IMR-90 (cell line): ENCODE data around the gene FXR2. TPM values are rescaled to one million over a fixed set of nuclear protein-coding genes. Genes with fewer than 3 reads are reported as not detected.

Source experiments
- ATAC-seq: fragments of 200-7000 bp; cut with Tn5 transposase; 2 replicates; pipeline ENCODE4 v1.9.1; 2020; ENCODE audit warnings: low read depth, mild to moderate bottlenecking, moderate library complexity
- BruUV-seq: library from RNA; stranded (reverse); fragments of 400-500 nt; replicated peaks from 2 replicates; lab custom pipeline; 2021; lab: Mats Ljungman, UMichigan
- CTCF ChIA-PET: fragments of 300-600 bp; formaldehyde crosslinking; extraction: SDS; loops from one replicate; lab custom pipeline; 2021; ENCODE audit warnings: antibody characterized with exemption; lab: Yijun Ruan, JAX
- POLR2A ChIA-PET: fragments of 300-600 bp; sonication (Branson Sonifier 250); formaldehyde crosslinking; loops from one replicate; lab custom pipeline; 2022; ENCODE audit warnings: antibody characterized with exemption; ENCODE audit not compliant: unreplicated experiment; lab: Charles Lee
- DNase-seq: peaks from one replicate; pipeline ENCODE4 v3.0.0; 2013
- H2AFZ ChIP-seq: replicated peaks from 2 replicates; pipeline ENCODE3; 2013; ENCODE audit warnings: low read length, mild to moderate bottlenecking; ENCODE audit not compliant: poor library complexity
- H2AK5ac ChIP-seq: 2 replicates; pipeline ENCODE4 v1.6.1; 2013; ENCODE audit warnings: low read depth, low read length, inconsistent platforms
- H2AK9ac ChIP-seq: replicated peaks from 2 replicates; pipeline ENCODE3; 2013; ENCODE audit warnings: mild to moderate bottlenecking, low read depth, low read length, moderate library complexity; ENCODE audit not compliant: poor library complexity
- H2BK120ac ChIP-seq: 2 replicates; pipeline ENCODE4 v1.6.1; 2013; ENCODE audit warnings: low read depth, low read length, inconsistent platforms
- H2BK15ac ChIP-seq: 3 replicates; pipeline ENCODE4 v1.6.1; 2013; ENCODE audit warnings: low read depth, low read length, inconsistent platforms
- H2BK20ac ChIP-seq: 2 replicates; pipeline ENCODE4 v1.6.1; 2013; ENCODE audit warnings: low read depth, mild to moderate bottlenecking, inconsistent platforms, low read length, moderate library complexity
- H2BK5ac ChIP-seq: 2 replicates; pipeline ENCODE4 v1.6.1; 2013; ENCODE audit warnings: mild to moderate bottlenecking, low read depth, low read length, inconsistent platforms; ENCODE audit not compliant: poor library complexity, severe bottlenecking
- H3K14ac ChIP-seq: replicated peaks from 2 replicates; pipeline ENCODE4 v1.6.1; 2013; ENCODE audit warnings: low read depth, low read length, inconsistent platforms
- H3K18ac ChIP-seq: 2 replicates; pipeline ENCODE4 v1.6.1; 2013; ENCODE audit warnings: low read depth, low read length, control low read depth
- H3K23ac ChIP-seq: 2 replicates; pipeline ENCODE4 v1.6.1; 2013; ENCODE audit warnings: low read depth, low read length, inconsistent platforms
- H3K27ac ChIP-seq: 2 replicates; pipeline ENCODE4 v1.5.1; 2013; ENCODE audit warnings: mild to moderate bottlenecking, control low read depth, low read length; ENCODE audit not compliant: insufficient read depth
- H3K27me3 ChIP-seq: 2 replicates; pipeline ENCODE4 v1.6.1; 2013; ENCODE audit warnings: low read length; ENCODE audit not compliant: control insufficient read depth, insufficient read depth
- H3K36me3 ChIP-seq: 2 replicates; pipeline ENCODE4 v1.6.1; 2013; ENCODE audit warnings: low read length, mixed read lengths; ENCODE audit not compliant: control insufficient read depth, insufficient read depth
- H3K4ac ChIP-seq: 2 replicates; pipeline ENCODE4 v1.6.1; 2013; ENCODE audit warnings: low read depth, low read length, inconsistent platforms
- H3K4me1 ChIP-seq: 2 replicates; pipeline ENCODE4 v1.6.1; 2013; ENCODE audit warnings: low read length, mixed read lengths; ENCODE audit not compliant: control insufficient read depth, insufficient read depth
- H3K4me2 ChIP-seq: 2 replicates; pipeline ENCODE4 v1.6.1; 2013; ENCODE audit warnings: low read depth, mild to moderate bottlenecking, control low read depth, low read length, moderate library complexity
- H3K4me3 ChIP-seq: 2 replicates; pipeline ENCODE4 v1.5.1; 2013; ENCODE audit warnings: low read depth, mild to moderate bottlenecking, control low read depth, low read length, moderate library complexity; ENCODE audit not compliant: insufficient read depth
- H3K56ac ChIP-seq: 2 replicates; pipeline ENCODE4 v1.6.1; 2013; ENCODE audit warnings: low read length, inconsistent platforms; ENCODE audit not compliant: insufficient read depth; ENCODE audit errors: extremely low read depth
- H3K79me1 ChIP-seq, 2 experiments: 2 replicates each; pipeline ENCODE4 v1.6.1; 2013; ENCODE audit warnings: low read length in 2 of 2, inconsistent platforms in 1 of 2, low read depth in 1 of 2
- H3K9ac ChIP-seq: 2 replicates; pipeline ENCODE4 v1.6.1; 2013; ENCODE audit warnings: low read depth, low read length, control low read depth
- H3K9me1 ChIP-seq: 2 replicates; pipeline ENCODE4 v1.6.1; 2013; ENCODE audit warnings: low read length, inconsistent platforms; ENCODE audit not compliant: insufficient read depth
- H3K9me3 ChIP-seq: 2 replicates; pipeline ENCODE4 v1.6.1; 2013; ENCODE audit warnings: low read length; ENCODE audit not compliant: control insufficient read depth, insufficient read depth
- H4K20me1 ChIP-seq: 2 replicates; pipeline ENCODE4 v1.6.1; 2013; ENCODE audit warnings: low read length, inconsistent platforms; ENCODE audit not compliant: insufficient read depth
- H4K5ac ChIP-seq: 2 replicates; pipeline ENCODE4 v1.6.1; 2013; ENCODE audit warnings: mild to moderate bottlenecking, low read depth, low read length, control low read depth
- H4K8ac ChIP-seq, 2 experiments: 2 replicates each; pipeline ENCODE4 v1.6.1; 2013; ENCODE audit warnings: low read depth in 2 of 2, low read length in 2 of 2, control low read depth in 1 of 2, inconsistent platforms in 1 of 2
- H4K91ac ChIP-seq: 2 replicates; pipeline ENCODE4 v1.6.1; 2013; ENCODE audit warnings: low read depth, low read length, inconsistent platforms; ENCODE audit not compliant: insufficient read depth
- BHLHE40 ChIP-seq: fragments of 150-350 bp; IDR thresholded peaks from 2 replicates; pipeline ENCODE4 v1.6.1; 2016; ENCODE audit warnings: mild to moderate bottlenecking, low read depth, low read length
- CEBPB ChIP-seq: IDR thresholded peaks from 2 replicates; pipeline ENCODE4 v1.6.1; 2012; ENCODE audit warnings: low read depth, low read length, improper control_type of control experiment
- CHD1 ChIP-seq: IDR thresholded peaks from 2 replicates; pipeline ENCODE4 v1.6.1; 2012; ENCODE audit warnings: low read depth, low read length, improper control_type of control experiment
- CTCF ChIP-seq: conservative IDR thresholded peaks from 2 replicates; pipeline ENCODE4 v1.5.1; 2012; ENCODE audit warnings: mild to moderate bottlenecking, low read depth, low read length, improper control_type of control experiment
- ELK1 ChIP-seq: fragments of 150-350 bp; IDR thresholded peaks from 2 replicates; pipeline ENCODE4 v1.6.1; 2016; ENCODE audit warnings: low read depth, mild to moderate bottlenecking, low read length, moderate library complexity, borderline replicate concordance
- FOS ChIP-seq: fragments of 150-350 bp; IDR thresholded peaks from 2 replicates; pipeline ENCODE4 v1.6.1; 2016; ENCODE audit warnings: low read depth, low read length
- MAFK ChIP-seq: IDR thresholded peaks from 2 replicates; pipeline ENCODE4 v1.6.1; 2012; ENCODE audit warnings: low read depth, low read length, improper control_type of control experiment
- MAZ ChIP-seq: IDR thresholded peaks from 2 replicates; pipeline ENCODE4 v1.6.1; 2012; ENCODE audit warnings: low read depth, mild to moderate bottlenecking, low read length, improper control_type of control experiment, moderate library complexity, borderline replicate concordance
- MXI1 ChIP-seq: IDR thresholded peaks from 2 replicates; pipeline ENCODE4 v1.6.1; 2012; ENCODE audit warnings: low read depth, mild to moderate bottlenecking, low read length, moderate library complexity, borderline replicate concordance
- NFE2L2 ChIP-seq: fragments of 150-350 bp; IDR thresholded peaks from 2 replicates; pipeline ENCODE4 v1.6.1; 2016; ENCODE audit warnings: low read depth, mild to moderate bottlenecking, low read length
- POLR2A ChIP-seq: IDR thresholded peaks from 2 replicates; pipeline ENCODE4 v1.6.1; 2012; ENCODE audit warnings: mild to moderate bottlenecking, low read depth, low read length
- RAD21 ChIP-seq: IDR thresholded peaks from 2 replicates; pipeline ENCODE4 v1.6.1; 2012; ENCODE audit warnings: low read length, improper control_type of control experiment
- RCOR1 ChIP-seq: IDR thresholded peaks from 2 replicates; pipeline ENCODE4 v1.6.1; 2012; ENCODE audit warnings: mild to moderate bottlenecking, low read length, improper control_type of control experiment; ENCODE audit not compliant: insufficient replicate concordance
- RFX5 ChIP-seq: IDR thresholded peaks from 2 replicates; pipeline ENCODE4 v1.8.0; 2012; ENCODE audit warnings: low read depth, mild to moderate bottlenecking, low read length, moderate library complexity
- SMC3 ChIP-seq: fragments of 150-350 bp; IDR thresholded peaks from 2 replicates; pipeline ENCODE4 v1.6.1; 2016; ENCODE audit warnings: low read depth, mild to moderate bottlenecking, antibody characterized with exemption, low read length, moderate library complexity
- USF2 ChIP-seq: fragments of 150-350 bp; IDR thresholded peaks from 2 replicates; pipeline ENCODE4 v1.6.1; 2017; ENCODE audit warnings: mild to moderate bottlenecking, antibody characterized with exemption, low read length, low read depth
- WGBS, 2 experiments: methylation state at CpG; one replicate each; pipeline versions ENCODE4 v1.1.5 to v1.1.7; 2013; ENCODE audit warnings: missing lambda C conversion rate in 2 of 2; ENCODE audit not compliant: insufficient read length in 1 of 2; ENCODE audit errors: extremely low coverage in 2 of 2; 5-methylcytosine and 5-hydroxymethylcytosine counted together
- dilution Hi-C: fragments of 300-500 bp; cut with HindIII; formaldehyde crosslinking; loops from one replicate; pipeline ENCODE4 v1.14.3; 2018; ENCODE audit warnings: low sequenced_read_pairs; ENCODE audit not compliant: unreplicated experiment
- in situ Hi-C: fragments of 300-500 bp; cut with MboI; formaldehyde crosslinking; loops from 3 replicates; pipeline ENCODE4 v1.14.3; 2019; ENCODE audit warnings: low sequenced_read_pairs, inconsistent platforms, mixed read lengths
- intact Hi-C: fragments of 100-400 bp; cut with micrococcal nuclease; formaldehyde crosslinking; loops from 2 replicates; pipeline ENCODE4 v1.10.0; 2022
- polyA plus RNA-seq, 3 experiments: library from polyadenylated mRNA; depleted of rRNA; stranded (reverse); fragments of >200 nt; gene quantifications; 2 replicates each; pipeline ENCODE4 v1.2.3, GENCODE V29; 2012; ENCODE audit warnings: low replicate concordance in 1 of 3
- total RNA-seq: library from RNA; depleted of rRNA; stranded (reverse); fragments of >200 nt; gene quantifications from 2 replicates; pipeline ENCODE4 v1.2.3, GENCODE V29; 2012

The FXR2 gene
- total and polyA plus RNA-seq, 2 of the 4 experiments (the other 2 are of a cell fraction) = 39.1 to 55.9 TPM

- Histone ChIP-seq H3K4me2 (no peak overlapping the region), H4K91ac (no peak overlapping the region), H2AFZ (no peak overlapping the region), H2BK5ac (no peak overlapping the region), H2BK15ac (no peak overlapping the region), H3K9me3 (no peaks in the 10 kb centered on the region), H3K27ac (no peak overlapping the region), H3K23ac (no peak overlapping the region), H3K4me3 (no peak overlapping the region), H2AK5ac (no peak overlapping the region), H4K8ac (no peak overlapping the region), H2BK120ac (no peak overlapping the region), H4K20me1 (no peaks in the 10 kb centered on the region), H3K56ac (no peak overlapping the region), H3K4ac (no peak overlapping the region), H2BK20ac (no peak overlapping the region), H3K9me1 (no peaks in the 10 kb centered on the region), H3K36me3 (peaks cover 4% of the 10 kb centered on the region), H3K27me3 (no peaks in the 10 kb centered on the region; the same call in 1 of the 2 replicates), H3K18ac (no peak overlapping the region), H3K14ac (no peak overlapping the region), H4K5ac (no peak overlapping the region), H3K9ac (no peak overlapping the region), H3K79me1 (peaks cover 6 to 12% of the 10 kb centered on the region in 2 experiments), H2AK9ac (no peak overlapping the region), H3K4me1 (peaks cover 4% of the 10 kb centered on the region; the same call in 1 of the 2 replicates)
- intact Hi-C loops (no loop called here), in situ Hi-C loops (no loop called here), dilution Hi-C loops (no loop called here)
- ChIA-PET POLR2A (no interaction called here), CTCF (interaction anchor here (0.6 kb wide), 1 partner anchor 153 kb away, joined by 3 read pairs; no protein-coding TSS in a partner anchor)
- WGBS, 2 experiments = no CpG with 5 or more reads among the region's 5 CpGs
- no peak for TF ChIP-seq BHLHE40
- TF ChIP-seq USF2 = no peak
- no peak for TF ChIP-seq CHD1
- no peak for TF ChIP-seq CTCF
- no peak for TF ChIP-seq RAD21
- no peak for TF ChIP-seq MXI1
- no peak for TF ChIP-seq POLR2A
- TF ChIP-seq NFE2L2 = no peak
- TF ChIP-seq ELK1 = no peak
- TF ChIP-seq MAZ = no peak
- no peak for TF ChIP-seq FOS
- TF ChIP-seq MAFK = no peak
- TF ChIP-seq SMC3 = no peak
- TF ChIP-seq CEBPB = no peak
- TF ChIP-seq RCOR1 = no peak
- no peak for TF ChIP-seq RFX5
- no TSS peak for BruUV-seq
- DNase-seq (no peak), ATAC-seq (no peak)
These were observed 9.0 kb upstream of the FXR2 start for GRCh38 chr17:7623661-7624060.
